Kidney epithelial cell (primary cell): ENCODE measurements around the gene JUND. TPM values are rescaled to one million over a fixed set of nuclear protein-coding genes. Genes with fewer than 3 reads are reported as not detected.

Experiments used
- DNase-seq: peaks from one replicate; pipeline ENCODE4 v3.0.0-alpha.2; 2010; ENCODE audit warnings: low read depth
- H3K27me3 ChIP-seq: 2 replicates; pipeline ENCODE4 v1.6.0; 2011; ENCODE audit warnings: low read length; ENCODE audit not compliant: control insufficient read depth, insufficient read depth
- H3K36me3 ChIP-seq: 2 replicates; pipeline ENCODE4 v1.5.1; 2011; ENCODE audit warnings: low read length; ENCODE audit not compliant: control insufficient read depth, insufficient read depth
- H3K4me3 ChIP-seq: 2 replicates; pipeline ENCODE4 v1.5.1; 2011; ENCODE audit warnings: low read depth, mild to moderate bottlenecking, control low read depth, low read length
- total RNA-seq: library from RNA; depleted of rRNA; stranded (reverse); fragments of >200 nt; gene quantifications from 2 replicates; pipeline ENCODE4 v1.2.3, GENCODE V29; 2015
- TF ChIP-seq, protein P1 (sequence below): IDR thresholded peaks from 2 replicates; pipeline ENCODE4 v1.5.1; 2011; ENCODE audit warnings: mild to moderate bottlenecking, moderate library complexity, low read length, control low read depth, inconsistent platforms; ENCODE audit not compliant: insufficient read depth, poor library complexity, severe bottlenecking

Gene JUND
- total RNA-seq, 1 donor from 2014 or later = 262 TPM

GRCh38 chr19:18229915-18230314 lies 51.5 kb downstream of the JUND start:
- H3K27me3 ChIP-seq = peaks cover 68% of the 10 kb centered on the region
- TF ChIP-seq, protein P1, sequence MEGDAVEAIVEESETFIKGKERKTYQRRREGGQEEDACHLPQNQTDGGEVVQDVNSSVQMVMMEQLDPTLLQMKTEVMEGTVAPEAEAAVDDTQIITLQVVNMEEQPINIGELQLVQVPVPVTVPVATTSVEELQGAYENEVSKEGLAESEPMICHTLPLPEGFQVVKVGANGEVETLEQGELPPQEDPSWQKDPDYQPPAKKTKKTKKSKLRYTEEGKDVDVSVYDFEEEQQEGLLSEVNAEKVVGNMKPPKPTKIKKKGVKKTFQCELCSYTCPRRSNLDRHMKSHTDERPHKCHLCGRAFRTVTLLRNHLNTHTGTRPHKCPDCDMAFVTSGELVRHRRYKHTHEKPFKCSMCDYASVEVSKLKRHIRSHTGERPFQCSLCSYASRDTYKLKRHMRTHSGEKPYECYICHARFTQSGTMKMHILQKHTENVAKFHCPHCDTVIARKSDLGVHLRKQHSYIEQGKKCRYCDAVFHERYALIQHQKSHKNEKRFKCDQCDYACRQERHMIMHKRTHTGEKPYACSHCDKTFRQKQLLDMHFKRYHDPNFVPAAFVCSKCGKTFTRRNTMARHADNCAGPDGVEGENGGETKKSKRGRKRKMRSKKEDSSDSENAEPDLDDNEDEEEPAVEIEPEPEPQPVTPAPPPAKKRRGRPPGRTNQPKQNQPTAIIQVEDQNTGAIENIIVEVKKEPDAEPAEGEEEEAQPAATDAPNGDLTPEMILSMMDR = no peak
- no peak overlapping the region for H3K4me3 ChIP-seq
- DNase-seq = no peak
- no peaks in the 10 kb centered on the region for H3K36me3 ChIP-seq

Other genes with a start within 250 kb of the JUND start
- 0.07 TPM in 1 of 2 replicates, not detected in the other for gene IL12RB1, start 194.7 kb downstream of the JUND start, total RNA-seq
- gene MAST3, start 183.8 kb downstream of the JUND start, total RNA-seq = 4.6 and 4.8 TPM in 2 replicates
- 41.4 and 42.4 TPM in 2 replicates for gene PIK3R2, start 128.5 kb downstream of the JUND start, total RNA-seq
- 9.2 and 14.1 TPM in 2 replicates for gene IFI30, start 107.8 kb downstream of the JUND start, total RNA-seq
- gene MPV17L2, start 88.4 kb downstream of the JUND start, total RNA-seq = 70.6 and 71.8 TPM in 2 replicates
- gene RAB3A, start 77.6 kb downstream of the JUND start, total RNA-seq = 0.07 and 0.38 TPM in 2 replicates
- gene PDE4C, start 55.2 kb downstream of the JUND start, total RNA-seq = 0.34 and 0.42 TPM in 2 replicates
- gene IQCN, start 7.2 kb downstream of the JUND start, total RNA-seq = 0.13 and 0.21 TPM in 2 replicates
- gene LSM4, start 41.5 kb upstream of the JUND start, total RNA-seq = 333 and 367 TPM in 2 replicates
- 28.8 and 34.4 TPM in 2 replicates for gene PGPEP1, start 59.0 kb upstream of the JUND start, total RNA-seq
- gene GDF15, start 104.5 kb upstream of the JUND start, total RNA-seq = 637 and 822 TPM in 2 replicates
- 0.08 and 0.14 TPM in 2 replicates for gene LRRC25, start 116.0 kb upstream of the JUND start, total RNA-seq
- 92.6 and 96.2 TPM in 2 replicates for gene SSBP4, start 137.8 kb upstream of the JUND start, total RNA-seq
- 53.9 and 59.5 TPM in 2 replicates for gene ISYNA1, start 156.5 kb upstream of the JUND start, total RNA-seq
- 12.7 and 13.1 TPM in 2 replicates for gene ELL, start 240.4 kb upstream of the JUND start, total RNA-seq